SU-DHL-6 (cell line): ENCODE measurements around the gene FRMPD1.

Experiments used
- H2AFZ ChIP-seq: fragments of 200-600 bp; sonication (generic); 2 replicates; pipeline ENCODE4 v1.6.1; 2014; ENCODE audit warnings: low read depth, mild to moderate bottlenecking, moderate library complexity, mixed read lengths, antibody characterized with exemption, low read length; ENCODE audit not compliant: severe bottlenecking
- H3F3A ChIP-seq: fragments of 200-600 bp; shearing (Covaris generic); 2 replicates; pipeline ENCODE4 v1.6.0; 2016; ENCODE audit warnings: antibody characterized with exemption, mild to moderate bottlenecking; ENCODE audit not compliant: insufficient read depth
- H3K27ac ChIP-seq: fragments of 200-600 bp; sonication (generic); 2 replicates; pipeline ENCODE4 v1.5.1; 2016; ENCODE audit warnings: low read depth, mild to moderate bottlenecking, low read length, moderate library complexity, mixed read lengths
- H3K27me3 ChIP-seq: fragments of 200-600 bp; sonication (generic), shearing (Covaris generic); 2 replicates; pipeline ENCODE4 v1.6.0; 2014; ENCODE audit warnings: mild to moderate bottlenecking, low read length
- H3K36me3 ChIP-seq: fragments of 200-600 bp; sonication (generic); 2 replicates; pipeline ENCODE4 v1.6.1; 2014; ENCODE audit warnings: mild to moderate bottlenecking, low read length, mixed read lengths
- H3K4me2 ChIP-seq: fragments of 300-600, 200-600 bp; shearing (Covaris generic), sonication (generic); 2 replicates; pipeline ENCODE4 v1.6.0; 2014; ENCODE audit warnings: low read length, low read depth, mild to moderate bottlenecking; ENCODE audit not compliant: poor library complexity, severe bottlenecking
- H3K4me3 ChIP-seq: fragments of 200-600 bp; sonication (generic); 2 replicates; pipeline ENCODE4 v1.5.1; 2014; ENCODE audit warnings: antibody characterized with exemption, low read length, mild to moderate bottlenecking, mixed read lengths; ENCODE audit not compliant: insufficient read depth, poor library complexity, severe bottlenecking
- H3K79me2 ChIP-seq: fragments of 200-600 bp; sonication (generic); 2 replicates; pipeline ENCODE4 v1.6.1; 2014; ENCODE audit warnings: mild to moderate bottlenecking, low read length, moderate library complexity; ENCODE audit not compliant: insufficient read depth
- H3K9ac ChIP-seq: fragments of 200-600 bp; sonication (generic); 2 replicates; pipeline ENCODE4 v1.7.0; 2014; ENCODE audit warnings: mild to moderate bottlenecking, low read length
- H3K9me2 ChIP-seq: fragments of 200-600 bp; sonication (generic); replicated peaks from 2 replicates; pipeline ENCODE4 v1.6.1; 2014; ENCODE audit warnings: low read length; ENCODE audit not compliant: insufficient read depth
- H3K9me3 ChIP-seq: fragments of 200-600 bp; sonication (generic); 2 replicates; pipeline ENCODE4 v1.6.1; 2014; ENCODE audit warnings: low read length, mixed read lengths; ENCODE audit not compliant: insufficient read depth
- H4K20me1 ChIP-seq: fragments of 200-600 bp; sonication (generic); 2 replicates; pipeline ENCODE4 v1.6.1; 2014; ENCODE audit warnings: low read depth, mild to moderate bottlenecking, antibody characterized with exemption, low read length, moderate library complexity, mixed read lengths
- CTCF ChIP-seq: fragments of 200-600 bp; sonication (generic); IDR thresholded peaks from one replicate; pipeline ENCODE4 v1.5.1; 2017; ENCODE audit warnings: antibody characterized with exemption, mild to moderate bottlenecking, low read length, moderate library complexity; ENCODE audit not compliant: insufficient read depth, poor library complexity, severe bottlenecking
- EZH2phosphoT487 ChIP-seq: fragments of 200-600 bp; sonication (generic), shearing (Covaris generic); conservative IDR thresholded peaks from 2 replicates; pipeline ENCODE4 v1.6.1; 2018; ENCODE audit warnings: mild to moderate bottlenecking, antibody characterized with exemption, low read length, moderate library complexity, mixed read lengths

FRMPD1 gene

GRCh38 chr9:37676411-37676830 is 25.7 kb downstream of the FRMPD1 start:
- H3K9me2 ChIP-seq, result no peaks in the 10 kb centered on the region
- H3K27me3 ChIP-seq, result no peaks in the 10 kb centered on the region
- no peak overlapping the region for H3K9ac ChIP-seq
- no peak overlapping the region for H2AFZ ChIP-seq
- H3K36me3 ChIP-seq, result no peaks in the 10 kb centered on the region
- H3K4me2 ChIP-seq, result no peak overlapping the region
- H3K27ac ChIP-seq, result no peak overlapping the region
- H4K20me1 ChIP-seq, result no peaks in the 10 kb centered on the region
- H3K9me3 ChIP-seq, result no peaks in the 10 kb centered on the region
- H3F3A ChIP-seq, result no peaks in the 10 kb centered on the region
- no peak overlapping the region for H3K4me3 ChIP-seq
- no peak for TF ChIP-seq EZH2phosphoT487
- no peak for TF ChIP-seq CTCF
- H3K79me2 ChIP-seq, result no peaks in the 10 kb centered on the region

GRCh38 chr9:37677435-37677834 is 26.7 kb downstream of the FRMPD1 start:
- no peaks in the 10 kb centered on the region for H3K79me2 ChIP-seq
- no peaks in the 10 kb centered on the region for H3K36me3 ChIP-seq
- H3K9me2 ChIP-seq, result no peaks in the 10 kb centered on the region
- no peaks in the 10 kb centered on the region for H3F3A ChIP-seq
- no peak overlapping the region for H3K4me2 ChIP-seq
- no peaks in the 10 kb centered on the region for H4K20me1 ChIP-seq
- no peak overlapping the region for H3K27ac ChIP-seq
- H3K9me3 ChIP-seq, result no peaks in the 10 kb centered on the region
- H3K4me3 ChIP-seq, result no peak overlapping the region
- H3K27me3 ChIP-seq, result no peaks in the 10 kb centered on the region
- H3K9ac ChIP-seq, result no peak overlapping the region
- TF ChIP-seq EZH2phosphoT487 (no peak), CTCF (no peak)
- no peak overlapping the region for H2AFZ ChIP-seq

GRCh38 chr9:37678789-37679273 is 28.1 kb downstream of the FRMPD1 start:
- TF ChIP-seq CTCF, result no peak
- TF ChIP-seq EZH2phosphoT487, result no peak
- H3F3A ChIP-seq, result no peaks in the 10 kb centered on the region

More at GRCh38 chr9:37678789-37679273, 28.1 kb downstream of the FRMPD1 start:
- no peak overlapping the region for H3K4me2 ChIP-seq
- no peaks in the 10 kb centered on the region for H3K9me2 ChIP-seq
- H3K27me3 ChIP-seq, result no peaks in the 10 kb centered on the region
- no peaks in the 10 kb centered on the region for H4K20me1 ChIP-seq
- H3K9ac ChIP-seq, result no peak overlapping the region
- H3K9me3 ChIP-seq, result no peaks in the 10 kb centered on the region
- H2AFZ ChIP-seq, result no peak overlapping the region
- H3K79me2 ChIP-seq, result no peaks in the 10 kb centered on the region
- H3K27ac ChIP-seq, result no peak overlapping the region
- no peaks in the 10 kb centered on the region for H3K36me3 ChIP-seq
- H3K4me3 ChIP-seq, result no peak overlapping the region
